Endothelial cell of umbilical vein (primary cell): ENCODE results near the gene CARMIL1. TPM values are rescaled to one million over a fixed set of nuclear protein-coding genes. Genes with fewer than 3 reads are reported as not detected.

ENCODE experiments used
- BruUV-seq: library from RNA; stranded (reverse); fragments of 400-500 nt; replicated peaks from 2 replicates; lab custom pipeline; 2021; lab: Mats Ljungman, UMichigan
- CTCF ChIA-PET: fragments of 300-600, 350-600 bp; sonication (Branson Sonifier 250); formaldehyde crosslinking; loops from one replicate; lab custom pipeline; 2021; ENCODE audit warnings: antibody characterized with exemption, inconsistent platforms; lab: Charles Lee
- POLR2A ChIA-PET: fragments of 300-600, 350-600 bp; sonication (Branson Sonifier 250); formaldehyde crosslinking; loops from one replicate; lab custom pipeline; 2021; ENCODE audit warnings: antibody characterized with exemption, inconsistent platforms; lab: Charles Lee
- DNase-seq: peaks from one replicate; pipeline ENCODE4 v3.0.0-alpha.2; 2011; ENCODE audit warnings: low read depth, low spot score
- FAIRE-seq: peaks from 2 replicates; lab custom pipeline; 2011; peaks lifted over from hg19 to GRCh38; lab: Jason Lieb, UNC
- H2AFZ ChIP-seq: 2 replicates; pipeline ENCODE4 v1.6.0; 2012; ENCODE audit warnings: low read depth, low read length, control low read depth, inconsistent platforms
- H3K27ac ChIP-seq: 2 replicates; pipeline ENCODE4 v1.5.1; 2011; ENCODE audit warnings: low read depth, mild to moderate bottlenecking, control low read depth, low read length, moderate library complexity; ENCODE audit not compliant: insufficient read depth
- H3K27me3 ChIP-seq, 2 experiments: 2 replicates each; pipeline versions ENCODE4 v1.6.0 to v1.6.1; 2011; ENCODE audit warnings: low read length in 2 of 2, mixed read lengths in 1 of 2; ENCODE audit not compliant: control insufficient read depth in 2 of 2, insufficient read depth in 2 of 2
- H3K36me3 ChIP-seq, 2 experiments: 2 replicates in 1 of 2; 3 replicates in 1 of 2; pipeline ENCODE4 v1.5.1; 2011; ENCODE audit warnings: low read length in 2 of 2, mild to moderate bottlenecking in 1 of 2, moderate library complexity in 1 of 2; ENCODE audit not compliant: control insufficient read depth in 2 of 2, insufficient read depth in 2 of 2; ENCODE audit errors: extremely low read depth in 1 of 2
- H3K4me1 ChIP-seq: 3 replicates; pipeline ENCODE4 v1.5.1; 2011; ENCODE audit warnings: mild to moderate bottlenecking, low read length; ENCODE audit not compliant: control insufficient read depth, insufficient read depth; ENCODE audit errors: extremely low read depth
- H3K4me2 ChIP-seq: 2 replicates; pipeline ENCODE4 v1.6.1; 2011; ENCODE audit warnings: low read length, control low read depth, mixed read lengths; ENCODE audit not compliant: insufficient read depth
- H3K4me3 ChIP-seq, 3 experiments: fragments of 200-600 bp in 1 of 3; sonication (generic), shearing (Covaris generic) in 1 of 3; replicated peaks in 1 of 3; 2 replicates each; pipeline ENCODE4 v1.5.1; 2011 to 2016; ENCODE audit warnings: control low read depth in 3 of 3, low read length in 3 of 3, mild to moderate bottlenecking in 2 of 3, inconsistent platforms in 1 of 3, low read depth in 1 of 3, moderate library complexity in 1 of 3; ENCODE audit not compliant: insufficient read depth in 1 of 3
- H3K79me2 ChIP-seq: 2 replicates; pipeline ENCODE4 v1.6.0; 2012; ENCODE audit warnings: low read length, inconsistent platforms; ENCODE audit not compliant: control insufficient read depth, insufficient read depth
- H3K9ac ChIP-seq: replicated peaks from 2 replicates; pipeline ENCODE3; 2011; ENCODE audit warnings: low read length, control low read depth; ENCODE audit not compliant: insufficient read depth; ENCODE audit errors: extremely low read depth
- H3K9me1 ChIP-seq: replicated peaks from 3 replicates; pipeline ENCODE4 v1.6.0; 2011; ENCODE audit warnings: mild to moderate bottlenecking, low read length; ENCODE audit not compliant: control insufficient read depth, insufficient read depth; ENCODE audit errors: extremely low read depth
- H3K9me3 ChIP-seq: replicated peaks from 2 replicates; pipeline ENCODE4 v1.5.1; 2012; ENCODE audit warnings: low read length, inconsistent platforms; ENCODE audit not compliant: control insufficient read depth, insufficient read depth
- H4K20me1 ChIP-seq: replicated peaks from 2 replicates; pipeline ENCODE3; 2011; ENCODE audit warnings: mild to moderate bottlenecking, low read length; ENCODE audit not compliant: control insufficient read depth, insufficient read depth; ENCODE audit errors: extremely low read depth
- CTCF ChIP-seq, 2 donors: IDR thresholded peaks; 1 replicate in 1 of 2; 2 replicates in 1 of 2; pipeline ENCODE4 v1.5.1; 2011; ENCODE audit warnings: low read length in 2 of 2, mild to moderate bottlenecking in 2 of 2, moderate library complexity in 2 of 2, control low read depth in 1 of 2, inconsistent platforms in 1 of 2, low read depth in 1 of 2; ENCODE audit not compliant: insufficient read depth in 1 of 2; ENCODE audit errors: extremely low read depth in 1 of 2
- EZH2 ChIP-seq: IDR thresholded peaks from 2 replicates; pipeline ENCODE4 v1.6.1; 2012; ENCODE audit warnings: borderline replicate concordance, low read depth, mild to moderate bottlenecking, moderate library complexity, low read length, inconsistent platforms; ENCODE audit not compliant: severe bottlenecking
- FOS ChIP-seq: IDR thresholded peaks from 2 replicates; pipeline ENCODE4 v1.6.1; 2011; ENCODE audit warnings: mild to moderate bottlenecking, low read length, moderate library complexity, borderline replicate concordance; ENCODE audit not compliant: insufficient read depth
- GATA2 ChIP-seq: IDR thresholded peaks from 2 replicates; pipeline ENCODE4 v1.7.0; 2011; ENCODE audit warnings: low read depth, mild to moderate bottlenecking, moderate library complexity, mixed read lengths, low read length; ENCODE audit not compliant: insufficient read length, insufficient read depth
- JUN ChIP-seq: IDR thresholded peaks from 2 replicates; pipeline ENCODE4 v1.6.1; 2011; ENCODE audit warnings: borderline replicate concordance, low read depth; ENCODE audit not compliant: insufficient read length, insufficient read depth
- MAX ChIP-seq: IDR thresholded peaks from 2 replicates; pipeline ENCODE4 v1.6.1; 2011; ENCODE audit not compliant: insufficient read depth, insufficient read length
- MYC ChIP-seq: IDR thresholded peaks from one replicate; pipeline ENCODE4 v1.6.1; 2011; ENCODE audit warnings: mild to moderate bottlenecking, low read depth, low read length
- POLR2A ChIP-seq: IDR thresholded peaks from 2 replicates; pipeline ENCODE4 v1.6.1; 2012; ENCODE audit warnings: low read depth, mild to moderate bottlenecking, control low read depth, low read length
- POLR2AphosphoS5 ChIP-seq: IDR thresholded peaks from 2 replicates; pipeline ENCODE4 v1.6.1; 2012; ENCODE audit warnings: low read depth, mild to moderate bottlenecking, control low read depth, low read length, moderate library complexity; ENCODE audit not compliant: insufficient read depth
- dilution Hi-C: fragments of 300-500 bp; cut with MboI; formaldehyde crosslinking; loops from one replicate; pipeline ENCODE4 v1.15.0; 2019; ENCODE audit warnings: low sequenced_read_pairs; ENCODE audit not compliant: extremely low pct_ligation_motif_present
- intact Hi-C: fragments of 100-400 bp; cut with micrococcal nuclease; formaldehyde crosslinking; loops from one replicate; pipeline ENCODE4 v1.10.0; 2022
- polyA plus RNA-seq, 4 experiments: library from polyadenylated mRNA; depleted of rRNA in 3 of 4; stranded (reverse) in 3 of 4; unstranded in 1 of 4; fragments of >200 nt; gene quantifications; 2 replicates each; pipeline versions ENCODE4 v1.2.1 to v1.2.3, GENCODE V29; 2011 to 2012; ENCODE audit warnings: missing spikeins in 1 of 4
- total RNA-seq: library from RNA; stranded (reverse); gene quantifications from 2 replicates; pipeline ENCODE4 v1.2.3, GENCODE V29; 2021

The CARMIL1 gene
- total and polyA plus RNA-seq, 2 donors (not counting 3 experiments of a cell fraction or from before 2014, with no cell fraction given) = 1.3 to 8.7 TPM

- Histone ChIP-seq H3K27me3 (no peaks in the 10 kb centered on the region), H3K9ac (no peak overlapping the region), H3K79me2 (no peaks in the 10 kb centered on the region), H3K4me2 (no peak overlapping the region), H3K36me3 (no peaks in the 10 kb centered on the region), H3K27ac (no peak overlapping the region), H3K4me3 (no peak overlapping the region), H3K4me1 (no peaks in the 10 kb centered on the region), H3K9me3 (no peaks in the 10 kb centered on the region), H4K20me1 (no peaks in the 10 kb centered on the region), H2AFZ (no peak overlapping the region), H3K9me1 (no peaks in the 10 kb centered on the region)
- FAIRE-seq = no peak
- dilution Hi-C loops = no loop called here
- TF ChIP-seq FOS = no peak
- TF ChIP-seq POLR2AphosphoS5 = no peak
- TF ChIP-seq EZH2 = no peak
- no peak for TF ChIP-seq MAX
- TF ChIP-seq MYC = no peak
- TF ChIP-seq JUN = no peak
- no peak for TF ChIP-seq CTCF (IDR thresholded peaks at IDR 0.05; ENCODE audit: extremely low read depth in 1 of 2, insufficient read depth in 1 of 2, low read depth in 1 of 2, low read length in 2 of 2)
- no peak for TF ChIP-seq POLR2A
- TF ChIP-seq GATA2 = no peak
- intact Hi-C loops = no loop called here
- ChIA-PET CTCF (no interaction called here), POLR2A (no interaction called here)
- no peak for DNase-seq
- no TSS peak for BruUV-seq
Observed at GRCh38 chr6:25375125-25375524, 96.0 kb downstream of the CARMIL1 start.
